ENCODE measurements around the gene DOCK6. TPM values are rescaled to one million over a fixed set of nuclear protein-coding genes. Genes with fewer than 3 reads are reported as not detected.

Gene DOCK6
- total RNA-seq, 1 donor from 2014 or later, result 3.9 TPM

DNA sequence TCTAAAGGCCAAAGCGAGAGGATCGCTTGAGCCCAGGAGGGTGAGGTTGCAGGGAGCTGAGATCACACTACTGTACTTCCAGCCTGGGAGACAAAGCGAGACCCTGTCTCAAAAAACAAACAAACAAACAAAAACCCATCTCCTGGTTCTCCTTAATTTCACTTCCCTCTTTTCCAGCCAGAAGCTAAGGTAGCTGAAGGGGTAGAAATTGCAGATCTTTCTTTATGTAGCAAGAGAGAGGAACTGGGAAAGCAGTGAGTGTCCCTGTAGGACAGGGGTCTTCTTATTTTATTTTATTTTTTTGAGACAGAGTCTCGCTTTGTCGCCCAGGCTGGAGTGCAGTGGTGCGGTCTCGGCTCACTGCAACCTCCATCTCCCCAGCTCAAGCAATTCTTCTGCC, 29.1 kb upstream of the DOCK6 start:
- H3K27ac Mint-ChIP-seq, result no peak overlapping the region
- H3K4me3 Mint-ChIP-seq (ENCODE audit: low read depth), result no peak overlapping the region
- peaks cover 28% of the 10 kb centered on the region for H3K27me3 Mint-ChIP-seq (ENCODE audit: low read depth)
- H3K9me3 Mint-ChIP-seq, result no peaks in the 10 kb centered on the region
- intact Hi-C loops (cut with micrococcal nuclease), result loop anchor here (5.0 to 10.0 kb wide), 2 partner anchors 83 to 156 kb away; partner anchors contain the start of gene SWSAP1
- H3K4me1 Mint-ChIP-seq (ENCODE audit: low read depth), result peaks cover 13% of the 10 kb centered on the region
- DNase-seq (ENCODE audit: low spot score), result no peak
- no peaks in the 10 kb centered on the region for H3K36me3 Mint-ChIP-seq (ENCODE audit: low read depth)

GRCh38 chr19:11290256-11290655, 27.9 kb upstream of the DOCK6 start:
- Mint-ChIP-seq H3K27me3 (ENCODE audit: low read depth) (peaks cover 24% of the 10 kb centered on the region), H3K4me1 (ENCODE audit: low read depth) (peaks cover 13% of the 10 kb centered on the region), H3K9me3 (no peaks in the 10 kb centered on the region), H3K27ac (no peak overlapping the region), H3K4me3 (ENCODE audit: low read depth) (no peak overlapping the region), H3K36me3 (ENCODE audit: low read depth) (no peaks in the 10 kb centered on the region)
- intact Hi-C loops (cut with micrococcal nuclease), result loop anchor here (5.0 to 10.0 kb wide), 2 partner anchors 85 to 157 kb away; partner anchors contain the start of gene SWSAP1
- DNase-seq (ENCODE audit: low spot score), result no peak

DNA sequence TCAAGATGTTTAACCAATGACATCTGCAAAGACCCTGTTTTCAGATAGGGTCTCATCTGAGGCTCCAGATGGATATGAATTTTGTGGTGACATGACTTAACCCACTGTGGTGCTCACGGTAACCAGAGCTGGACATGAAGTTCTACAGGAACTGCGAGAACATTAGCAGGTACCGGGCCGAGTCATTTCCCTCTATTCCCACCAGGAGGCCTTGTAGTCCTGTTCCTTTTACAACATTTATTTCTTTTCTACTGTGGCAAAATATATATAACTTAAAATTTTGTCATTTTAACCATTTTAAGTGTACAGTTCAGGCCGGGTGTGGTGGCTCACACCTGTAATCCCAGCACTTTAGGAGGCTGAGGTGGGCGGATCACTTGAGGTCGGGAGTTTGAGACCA, 26.0 kb upstream of the DOCK6 start:
- Mint-ChIP-seq H3K9me3 (no peaks in the 10 kb centered on the region), H3K27me3 (ENCODE audit: low read depth) (peaks cover 25% of the 10 kb centered on the region), H3K4me3 (ENCODE audit: low read depth) (no peak overlapping the region), H3K36me3 (ENCODE audit: low read depth) (no peaks in the 10 kb centered on the region), H3K4me1 (ENCODE audit: low read depth) (peaks cover 5% of the 10 kb centered on the region), H3K27ac (no peak overlapping the region)
- no peak for DNase-seq (ENCODE audit: low spot score)
- intact Hi-C loops (cut with micrococcal nuclease), result no loop called here

- no peaks in the 10 kb centered on the region for H3K9me3 Mint-ChIP-seq
- H3K4me1 Mint-ChIP-seq (ENCODE audit: low read depth), result peaks cover 4% of the 10 kb centered on the region
- H3K4me3 Mint-ChIP-seq (ENCODE audit: low read depth), result no peak overlapping the region
- intact Hi-C loops (cut with micrococcal nuclease), result no loop called here
- H3K27me3 Mint-ChIP-seq (ENCODE audit: low read depth), result peaks cover 33% of the 10 kb centered on the region
- H3K27ac Mint-ChIP-seq, result no peak overlapping the region
- DNase-seq (ENCODE audit: low spot score), result no peak
- no peaks in the 10 kb centered on the region for H3K36me3 Mint-ChIP-seq (ENCODE audit: low read depth)
These were observed 24.1 kb upstream of the DOCK6 start for GRCh38 chr19:11286312-11286974.

- intact Hi-C loops (cut with micrococcal nuclease), result no loop called here
- H3K27ac Mint-ChIP-seq, result no peak overlapping the region
- H3K27me3 Mint-ChIP-seq (ENCODE audit: low read depth), result peaks cover 36% of the 10 kb centered on the region
- H3K9me3 Mint-ChIP-seq, result no peaks in the 10 kb centered on the region
- DNase-seq (ENCODE audit: low spot score), result no peak
- H3K4me1 Mint-ChIP-seq (ENCODE audit: low read depth), result peaks cover 9% of the 10 kb centered on the region
- no peak overlapping the region for H3K4me3 Mint-ChIP-seq (ENCODE audit: low read depth)
- no peaks in the 10 kb centered on the region for H3K36me3 Mint-ChIP-seq (ENCODE audit: low read depth)
These were observed 22.2 kb upstream of the DOCK6 start for GRCh38 chr19:11284515-11284914.

DNA sequence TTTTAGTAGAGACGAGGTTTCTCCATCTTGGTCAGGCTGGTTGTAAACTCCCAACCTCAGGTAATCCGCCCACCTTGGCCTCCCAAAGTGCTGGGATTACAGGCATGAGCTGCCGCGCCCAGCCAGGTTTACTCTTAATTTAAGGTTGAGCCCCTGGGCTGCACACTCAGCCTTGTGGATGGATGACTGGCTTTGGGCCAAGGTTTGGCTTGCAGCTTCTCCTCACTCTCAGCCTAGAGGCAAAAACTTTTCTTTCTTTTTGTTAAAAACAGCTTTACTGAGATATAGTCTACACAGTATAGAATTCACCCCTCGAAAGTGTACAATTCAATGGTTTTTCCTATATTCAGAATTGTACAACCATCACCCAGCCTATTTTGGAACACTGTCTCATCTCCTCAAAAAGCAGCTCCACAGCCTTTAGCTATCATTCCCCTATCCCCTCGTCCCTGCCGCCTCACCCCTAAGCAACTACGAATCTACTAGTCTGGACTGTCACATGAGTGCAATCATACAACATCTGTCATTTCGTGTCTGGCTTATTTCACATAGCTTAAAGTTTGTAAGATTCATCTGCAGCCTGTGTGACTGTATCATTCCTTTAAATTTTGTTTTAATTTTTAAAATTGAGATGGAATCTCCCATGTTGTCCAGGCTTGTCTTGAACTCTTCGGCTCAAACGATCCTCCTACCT, 19.2 kb upstream of the DOCK6 start:
- Mint-ChIP-seq H3K27ac (no peak overlapping the region), H3K36me3 (ENCODE audit: low read depth) (no peaks in the 10 kb centered on the region), H3K4me1 (ENCODE audit: low read depth) (peaks cover 10% of the 10 kb centered on the region), H3K4me3 (ENCODE audit: low read depth) (no peak overlapping the region), H3K27me3 (ENCODE audit: low read depth) (peaks cover 41% of the 10 kb centered on the region), H3K9me3 (no peaks in the 10 kb centered on the region)
- no peak for DNase-seq (ENCODE audit: low spot score)
- intact Hi-C loops (cut with micrococcal nuclease), result no loop called here

DNA sequence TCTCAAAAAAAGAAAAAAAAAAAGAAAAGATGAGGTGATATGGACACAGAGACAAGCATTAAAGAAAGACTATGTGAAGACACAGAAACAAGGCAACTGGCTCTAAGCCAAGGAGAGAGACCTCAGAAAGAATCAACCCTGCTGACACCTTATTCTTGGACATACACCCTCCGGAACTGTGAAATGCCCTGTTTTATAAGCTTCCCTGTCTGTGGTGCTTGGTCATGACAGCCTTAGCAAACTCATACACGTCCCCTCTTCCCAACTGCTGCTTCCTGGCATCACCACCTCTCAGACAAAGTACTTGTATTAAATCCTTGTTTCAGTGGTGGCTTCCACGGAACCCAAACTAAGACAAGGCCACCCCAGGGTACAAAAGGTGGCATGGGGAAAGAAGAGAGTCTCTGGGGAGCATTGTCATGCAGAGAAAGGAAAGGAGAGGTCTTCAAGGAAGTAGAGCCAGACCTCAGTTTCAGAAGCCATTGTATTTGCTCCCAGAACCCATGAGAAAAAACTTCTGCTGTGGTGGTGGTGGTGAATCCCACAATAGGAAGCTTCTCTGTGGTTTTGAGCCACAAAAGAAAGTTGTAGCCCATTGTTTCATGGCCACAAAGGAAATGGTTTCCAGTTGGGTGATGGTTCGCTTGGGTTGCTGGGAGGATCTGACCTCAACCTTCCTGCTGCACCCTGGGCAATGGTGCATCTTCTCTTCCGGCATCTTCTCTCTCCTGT, 17.3 kb upstream of the DOCK6 start:
- peaks cover 45% of the 10 kb centered on the region for H3K27me3 Mint-ChIP-seq (ENCODE audit: low read depth)
- H3K36me3 Mint-ChIP-seq (ENCODE audit: low read depth), result no peaks in the 10 kb centered on the region
- H3K27ac Mint-ChIP-seq, result no peak overlapping the region
- intact Hi-C loops (cut with micrococcal nuclease), result no loop called here
- peak; percentile 74 for DNase-seq (ENCODE audit: low spot score)
- peak overlapping the region; percentile 20 for H3K4me3 Mint-ChIP-seq (ENCODE audit: low read depth)
- H3K9me3 Mint-ChIP-seq, result no peaks in the 10 kb centered on the region
- H3K4me1 Mint-ChIP-seq (ENCODE audit: low read depth), result peaks cover 10% of the 10 kb centered on the region

DNA sequence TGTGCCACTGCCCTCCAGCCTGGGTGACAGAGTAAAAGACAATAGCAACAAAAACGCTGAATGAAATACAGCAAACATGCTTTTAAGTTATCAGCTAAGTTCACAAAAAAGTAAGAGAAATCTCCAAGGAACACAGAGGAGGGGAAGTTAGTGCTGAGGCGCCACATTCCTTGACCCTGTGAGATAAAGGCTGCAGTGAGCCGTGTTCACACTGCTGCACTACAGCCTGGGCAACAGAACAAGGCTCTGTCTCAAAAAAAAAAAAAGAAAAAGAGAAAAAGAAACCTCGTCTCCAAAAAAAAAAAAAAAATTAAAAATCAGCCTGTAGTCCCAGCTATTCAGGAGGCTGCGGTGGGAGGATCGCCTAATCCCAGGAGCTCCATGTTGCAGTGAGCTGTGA, 16.3 kb upstream of the DOCK6 start:
- peaks cover 10% of the 10 kb centered on the region for H3K4me1 Mint-ChIP-seq (ENCODE audit: low read depth)
- peaks cover 47% of the 10 kb centered on the region for H3K27me3 Mint-ChIP-seq (ENCODE audit: low read depth)
- no peak overlapping the region for H3K4me3 Mint-ChIP-seq (ENCODE audit: low read depth)
- H3K36me3 Mint-ChIP-seq (ENCODE audit: low read depth), result no peaks in the 10 kb centered on the region
- intact Hi-C loops (cut with micrococcal nuclease), result no loop called here
- H3K27ac Mint-ChIP-seq, result no peak overlapping the region
- H3K9me3 Mint-ChIP-seq, result no peaks in the 10 kb centered on the region
- DNase-seq (ENCODE audit: low spot score), result no peak

- H3K27ac Mint-ChIP-seq, result no peak overlapping the region
- intact Hi-C loops (cut with micrococcal nuclease), result no loop called here
- peaks cover 5% of the 10 kb centered on the region for H3K4me1 Mint-ChIP-seq (ENCODE audit: low read depth)
- peaks cover 34% of the 10 kb centered on the region for H3K27me3 Mint-ChIP-seq (ENCODE audit: low read depth)
- H3K9me3 Mint-ChIP-seq, result no peaks in the 10 kb centered on the region
- no peak overlapping the region for H3K4me3 Mint-ChIP-seq (ENCODE audit: low read depth)
- DNase-seq (ENCODE audit: low spot score), result no peak
- no peaks in the 10 kb centered on the region for H3K36me3 Mint-ChIP-seq (ENCODE audit: low read depth)
These were observed 12.3 kb upstream of the DOCK6 start for GRCh38 chr19:11274533-11275086.

GRCh38 chr19:11273989-11274388, 11.7 kb upstream of the DOCK6 start:
- H3K4me3 Mint-ChIP-seq (ENCODE audit: low read depth), result no peak overlapping the region
- intact Hi-C loops (cut with micrococcal nuclease), result no loop called here
- no peak for DNase-seq (ENCODE audit: low spot score)
- H3K4me1 Mint-ChIP-seq (ENCODE audit: low read depth), result no peaks in the 10 kb centered on the region
- H3K27me3 Mint-ChIP-seq (ENCODE audit: low read depth), result peaks cover 36% of the 10 kb centered on the region
- H3K9me3 Mint-ChIP-seq, result no peaks in the 10 kb centered on the region
- no peaks in the 10 kb centered on the region for H3K36me3 Mint-ChIP-seq (ENCODE audit: low read depth)
- no peak overlapping the region for H3K27ac Mint-ChIP-seq

DNA sequence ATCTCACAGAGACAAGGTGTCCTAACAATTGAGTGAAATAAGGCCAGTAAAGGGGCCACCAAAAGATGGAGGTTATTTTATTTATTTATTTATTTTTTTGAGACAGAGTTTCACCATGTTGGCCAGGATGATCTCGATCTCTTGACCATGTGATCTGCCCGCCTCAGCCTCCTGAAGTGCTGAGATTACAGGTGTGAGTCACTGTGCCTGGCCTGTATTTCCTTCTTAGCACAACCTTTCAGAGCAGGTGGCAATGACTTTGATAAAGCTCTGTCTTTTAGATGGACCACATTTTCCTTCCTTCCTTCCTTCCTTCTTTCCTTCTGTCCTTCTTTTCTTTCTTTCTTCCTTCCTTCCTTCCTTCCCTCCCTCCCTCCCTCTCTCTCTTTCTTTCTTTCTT, 11.0 kb upstream of the DOCK6 start:
- no peaks in the 10 kb centered on the region for H3K4me1 Mint-ChIP-seq (ENCODE audit: low read depth)
- intact Hi-C loops (cut with micrococcal nuclease), result no loop called here
- H3K27ac Mint-ChIP-seq, result no peak overlapping the region
- H3K36me3 Mint-ChIP-seq (ENCODE audit: low read depth), result no peaks in the 10 kb centered on the region
- no peaks in the 10 kb centered on the region for H3K9me3 Mint-ChIP-seq
- peaks cover 38% of the 10 kb centered on the region for H3K27me3 Mint-ChIP-seq (ENCODE audit: low read depth)
- no peak overlapping the region for H3K4me3 Mint-ChIP-seq (ENCODE audit: low read depth)
- DNase-seq (ENCODE audit: low spot score), result no peak

- peaks cover 50% of the 10 kb centered on the region for H3K27me3 Mint-ChIP-seq (ENCODE audit: low read depth)
- intact Hi-C loops (cut with micrococcal nuclease), result no loop called here
- no peaks in the 10 kb centered on the region for H3K4me1 Mint-ChIP-seq (ENCODE audit: low read depth)
- H3K36me3 Mint-ChIP-seq (ENCODE audit: low read depth), result no peaks in the 10 kb centered on the region
- H3K27ac Mint-ChIP-seq, result no peak overlapping the region
- no peak for DNase-seq (ENCODE audit: low spot score)
- H3K9me3 Mint-ChIP-seq, result no peaks in the 10 kb centered on the region
- no peak overlapping the region for H3K4me3 Mint-ChIP-seq (ENCODE audit: low read depth)
These were observed 7.1 kb upstream of the DOCK6 start for GRCh38 chr19:11269408-11269807.
